Suprapubic skin (tissue), 3 donors: ENCODE results near the gene PIP5K1C.

Source experiments
- CTCF ChIP-seq, 2 donors: fragments of 200-600 bp in 1 of 2; fragments of 450-650 bp in 1 of 2; sonication (generic) in 1 of 2; IDR thresholded peaks; one replicate each; pipeline ENCODE4 v1.5.1; 2016 to 2019; ENCODE audit warnings: antibody characterized with exemption in 2 of 2, mild to moderate bottlenecking in 1 of 2, moderate library complexity in 1 of 2
- EP300 ChIP-seq: sonication (generic); formaldehyde crosslinking; IDR thresholded peaks from one replicate; pipeline ENCODE4 v1.6.1; 2017; ENCODE audit warnings: antibody characterized with exemption
- POLR2A ChIP-seq, 2 donors: fragments of 450-650 bp; IDR thresholded peaks; one replicate each; pipeline ENCODE4 v1.6.1; 2017; ENCODE audit warnings: antibody characterized with exemption in 2 of 2, mild to moderate bottlenecking in 2 of 2, moderate library complexity in 2 of 2

GRCh38 chr19:3678188-3678587 lies 22.1 kb downstream of the PIP5K1C start:
- TF ChIP-seq CTCF (IDR thresholded peaks at IDR 0.05) (no peak), EP300 (no peak), POLR2A (IDR thresholded peaks at IDR 0.05) (no peak)
